Keratinocyte (primary cell): ENCODE measurements around the gene VWA3A. TPM values are rescaled to one million over a fixed set of nuclear protein-coding genes. Genes with fewer than 3 reads are reported as not detected.

ENCODE experiments used
- DNase-seq: peaks from one replicate; pipeline ENCODE4 v3.0.0-alpha.2; 2011; ENCODE audit warnings: low read depth, missing footprints, low spot score
- FAIRE-seq: peaks from 2 replicates; lab custom pipeline; 2011; peaks lifted over from hg19 to GRCh38; lab: Jason Lieb, UNC
- H2AFZ ChIP-seq: 2 replicates; pipeline ENCODE4 v1.6.0; 2012; ENCODE audit warnings: low read length, control low read depth, inconsistent platforms; ENCODE audit not compliant: control insufficient read depth
- H3K27ac ChIP-seq: 2 replicates; pipeline ENCODE4 v1.5.1; 2011; ENCODE audit warnings: low read length; ENCODE audit not compliant: control insufficient read depth, insufficient read depth
- H3K27me3 ChIP-seq: 3 replicates; pipeline ENCODE4 v1.6.0; 2011; ENCODE audit warnings: low read length; ENCODE audit not compliant: control insufficient read depth, insufficient read depth; ENCODE audit errors: extremely low read depth
- H3K36me3 ChIP-seq, 2 experiments: 2 replicates in 1 of 2; 3 replicates in 1 of 2; pipeline ENCODE4 v1.5.1; 2011; ENCODE audit warnings: low read length in 2 of 2, mild to moderate bottlenecking in 1 of 2; ENCODE audit not compliant: control insufficient read depth in 2 of 2, insufficient read depth in 2 of 2; ENCODE audit errors: extremely low read depth in 1 of 2
- H3K4me1 ChIP-seq: 3 replicates; pipeline ENCODE4 v1.5.1; 2011; ENCODE audit warnings: low read length; ENCODE audit not compliant: control insufficient read depth, insufficient read depth; ENCODE audit errors: extremely low read depth
- H3K4me2 ChIP-seq: 3 replicates; pipeline ENCODE4 v1.6.0; 2011; ENCODE audit warnings: low read depth, low read length; ENCODE audit not compliant: control insufficient read depth, insufficient read depth; ENCODE audit errors: extremely low read depth
- H3K4me3 ChIP-seq, 3 experiments: fragments of 200-600 bp in 1 of 3; sonication (generic) in 1 of 3; 2 replicates in 2 of 3; 3 replicates in 1 of 3; pipeline ENCODE4 v1.5.1; 2011 to 2016; ENCODE audit warnings: low read length in 3 of 3, mild to moderate bottlenecking in 3 of 3, control low read depth in 2 of 3, inconsistent platforms in 1 of 3, low read depth in 1 of 3, mixed read lengths in 1 of 3, mixed run types in 1 of 3, moderate library complexity in 1 of 3; ENCODE audit not compliant: control insufficient read depth in 2 of 3, insufficient read depth in 2 of 3; ENCODE audit errors: extremely low read depth in 1 of 3
- H3K79me2 ChIP-seq: 2 replicates; pipeline ENCODE4 v1.6.0; 2012; ENCODE audit warnings: low read length; ENCODE audit not compliant: control insufficient read depth, insufficient read depth
- H3K9ac ChIP-seq: 3 replicates; pipeline ENCODE4 v1.6.0; 2011; ENCODE audit warnings: low read length; ENCODE audit not compliant: control insufficient read depth, insufficient read depth; ENCODE audit errors: extremely low read depth
- H3K9me1 ChIP-seq: 3 replicates; pipeline ENCODE4 v1.6.0; 2011; ENCODE audit warnings: low read length; ENCODE audit not compliant: control insufficient read depth, insufficient read depth; ENCODE audit errors: extremely low read depth
- H3K9me3 ChIP-seq: 2 replicates; pipeline ENCODE4 v1.5.1; 2012; ENCODE audit warnings: low read depth, low read length; ENCODE audit not compliant: control insufficient read depth
- H4K20me1 ChIP-seq: 3 replicates; pipeline ENCODE4 v1.6.0; 2011; ENCODE audit warnings: low read length; ENCODE audit not compliant: control insufficient read depth, insufficient read depth; ENCODE audit errors: extremely low read depth
- EZH2 ChIP-seq: IDR thresholded peaks from one replicate; pipeline ENCODE4 v1.6.1; 2012; ENCODE audit warnings: inconsistent platforms, mild to moderate bottlenecking, low read length, moderate library complexity
- dilution Hi-C: fragments of 300-500 bp; cut with MboI; formaldehyde crosslinking; loops from one replicate; pipeline ENCODE4 v1.7.0; 2020; ENCODE audit warnings: low sequenced_read_pairs; ENCODE audit not compliant: extremely low pct_ligation_motif_present
- polyA plus RNA-seq, 5 experiments: library from polyadenylated mRNA; depleted of rRNA in 3 of 5; stranded (reverse) in 3 of 5; stranded (forward) in 1 of 5; unstranded in 1 of 5; fragments of >200 nt; gene quantifications; 1 replicate in 1 of 5; 2 replicates in 3 of 5; 3 replicates in 1 of 5; pipeline versions ENCODE4 v1.2.1 to v1.2.3, GENCODE V29; 2011 to 2012; ENCODE audit warnings: missing spikeins in 2 of 5, low read depth in 1 of 5, low replicate concordance in 1 of 5
- TF ChIP-seq, protein P1 (sequence below), 3 experiments: IDR thresholded peaks in 1 of 3; conservative IDR thresholded peaks in 1 of 3; optimal IDR thresholded peaks in 1 of 3; 2 replicates in 2 of 3; 3 replicates in 1 of 3; pipeline versions ENCODE3 to v1.5.1; 2011; ENCODE audit warnings: low read length in 3 of 3, mild to moderate bottlenecking in 3 of 3, moderate library complexity in 2 of 3, control low read depth in 1 of 3, inconsistent platforms in 1 of 3; ENCODE audit not compliant: insufficient read depth in 2 of 3; ENCODE audit errors: extremely low read depth in 1 of 3

The VWA3A gene
- polyA plus RNA-seq, 1 donor (not counting 4 experiments of a cell fraction or from before 2014, with no cell fraction given): 0.05 TPM

DNA sequence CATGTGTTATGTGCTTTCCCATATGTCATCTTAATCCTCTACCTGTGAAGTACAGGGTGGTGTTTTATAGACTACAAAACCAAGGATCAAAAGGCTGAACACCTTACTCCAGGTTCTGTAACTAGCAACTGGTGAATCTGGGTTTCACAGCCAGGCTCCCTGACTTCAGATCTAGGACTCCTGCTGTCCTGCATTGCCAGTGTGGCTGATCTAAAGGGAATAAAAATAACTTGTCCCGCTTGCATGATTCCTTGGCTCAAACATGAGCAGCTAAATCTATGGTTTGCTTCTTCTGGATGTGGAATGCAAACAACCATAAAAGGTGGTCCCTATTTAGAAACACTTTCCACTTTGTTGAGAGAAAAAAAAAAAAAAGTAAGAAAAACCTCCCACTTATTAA lies 3.7 kb upstream of the VWA3A start:
- Histone ChIP-seq H3K9me3 (no peaks in the 10 kb centered on the region), H3K4me3 (no peak overlapping the region), H3K36me3 (peaks cover 4 to 15% of the 10 kb centered on the region in 2 experiments), H3K79me2 (no peaks in the 10 kb centered on the region), H3K9me1 (no peaks in the 10 kb centered on the region), H3K27ac (no peak overlapping the region), H3K9ac (no peak overlapping the region), H3K27me3 (no peaks in the 10 kb centered on the region), H3K4me2 (no peak overlapping the region), H4K20me1 (no peaks in the 10 kb centered on the region), H3K4me1 (peaks cover 2% of the 10 kb centered on the region), H2AFZ (no peak overlapping the region)
- no peak for FAIRE-seq
- no peak for DNase-seq
- dilution Hi-C loops: no loop called here
- TF ChIP-seq EZH2: no peak

DNA sequence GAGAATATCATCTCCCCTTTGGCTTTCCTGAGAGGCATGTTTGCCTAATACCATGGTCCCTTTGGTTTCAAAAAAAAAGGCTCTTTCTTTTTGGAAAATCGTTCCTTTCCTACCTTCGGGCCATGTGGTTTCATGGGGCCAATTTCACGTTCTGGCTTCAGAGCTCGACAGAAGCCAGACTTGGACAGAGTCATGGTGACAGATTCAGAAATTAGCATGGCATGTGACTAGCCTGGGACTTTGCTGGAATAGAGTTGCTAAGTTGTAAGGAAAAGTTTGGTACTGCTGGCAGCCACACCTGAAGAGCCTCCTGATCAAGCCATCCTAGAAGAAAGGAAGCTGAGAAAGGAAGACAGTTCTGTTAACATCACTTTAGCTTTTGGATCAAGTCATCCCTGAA lies 2.4 kb upstream of the VWA3A start:
- H3K79me2 ChIP-seq: no peaks in the 10 kb centered on the region
- no peak overlapping the region for H2AFZ ChIP-seq
- no peaks in the 10 kb centered on the region for H4K20me1 ChIP-seq
- dilution Hi-C loops: no loop called here
- TF ChIP-seq, protein P1, sequence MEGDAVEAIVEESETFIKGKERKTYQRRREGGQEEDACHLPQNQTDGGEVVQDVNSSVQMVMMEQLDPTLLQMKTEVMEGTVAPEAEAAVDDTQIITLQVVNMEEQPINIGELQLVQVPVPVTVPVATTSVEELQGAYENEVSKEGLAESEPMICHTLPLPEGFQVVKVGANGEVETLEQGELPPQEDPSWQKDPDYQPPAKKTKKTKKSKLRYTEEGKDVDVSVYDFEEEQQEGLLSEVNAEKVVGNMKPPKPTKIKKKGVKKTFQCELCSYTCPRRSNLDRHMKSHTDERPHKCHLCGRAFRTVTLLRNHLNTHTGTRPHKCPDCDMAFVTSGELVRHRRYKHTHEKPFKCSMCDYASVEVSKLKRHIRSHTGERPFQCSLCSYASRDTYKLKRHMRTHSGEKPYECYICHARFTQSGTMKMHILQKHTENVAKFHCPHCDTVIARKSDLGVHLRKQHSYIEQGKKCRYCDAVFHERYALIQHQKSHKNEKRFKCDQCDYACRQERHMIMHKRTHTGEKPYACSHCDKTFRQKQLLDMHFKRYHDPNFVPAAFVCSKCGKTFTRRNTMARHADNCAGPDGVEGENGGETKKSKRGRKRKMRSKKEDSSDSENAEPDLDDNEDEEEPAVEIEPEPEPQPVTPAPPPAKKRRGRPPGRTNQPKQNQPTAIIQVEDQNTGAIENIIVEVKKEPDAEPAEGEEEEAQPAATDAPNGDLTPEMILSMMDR (optimal IDR thresholded peaks at IDR 0.05 in 1 of 3, IDR thresholded peaks at IDR 0.05 in 1 of 3, conservative IDR thresholded peaks at IDR 0.05 in 1 of 3; ENCODE audit: extremely low read depth in 1 of 3, insufficient read depth in 2 of 3, low read length in 3 of 3): no peak
- TF ChIP-seq EZH2: no peak
- peaks cover 2% of the 10 kb centered on the region for H3K4me1 ChIP-seq
- H3K9me1 ChIP-seq: no peaks in the 10 kb centered on the region
- H3K27ac ChIP-seq: no peak overlapping the region
- no peak overlapping the region for H3K4me3 ChIP-seq
- H3K9ac ChIP-seq: no peak overlapping the region
- DNase-seq (no peak), FAIRE-seq (no peak)
- no peaks in the 10 kb centered on the region for H3K27me3 ChIP-seq
- H3K9me3 ChIP-seq: no peaks in the 10 kb centered on the region
- peaks cover 2 to 11% of the 10 kb centered on the region in 2 experiments for H3K36me3 ChIP-seq
- H3K4me2 ChIP-seq: no peak overlapping the region

DNA sequence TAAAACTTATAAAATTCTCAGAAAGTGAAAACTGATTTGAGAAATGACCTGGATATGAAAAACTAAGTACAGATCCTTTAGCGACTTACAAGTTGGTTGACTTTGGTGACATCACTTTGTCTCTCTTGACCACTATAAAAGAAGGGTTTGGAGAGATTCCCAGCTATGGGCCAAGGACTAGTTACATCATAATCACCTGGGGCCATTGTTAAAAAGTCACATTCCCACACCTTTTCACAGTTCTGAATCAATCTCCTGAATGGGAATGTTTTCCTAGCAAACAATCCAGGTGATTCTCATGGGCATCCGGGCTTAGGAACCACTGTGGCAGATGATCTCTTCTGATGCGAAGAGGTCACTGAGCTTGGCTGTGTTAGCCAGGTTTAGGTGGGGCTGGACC lies 620 bp upstream of the VWA3A start:
- H2AFZ ChIP-seq: no peak overlapping the region
- no peak overlapping the region for H3K4me3 ChIP-seq
- dilution Hi-C loops: no loop called here
- H4K20me1 ChIP-seq: no peaks in the 10 kb centered on the region
- no peak overlapping the region for H3K4me2 ChIP-seq
- no peaks in the 10 kb centered on the region for H3K27me3 ChIP-seq
- peaks cover 0 to 4% of the 10 kb centered on the region in 2 experiments for H3K36me3 ChIP-seq
- H3K9ac ChIP-seq: no peak overlapping the region
- TF ChIP-seq EZH2: no peak
- TF ChIP-seq, protein P1 (optimal IDR thresholded peaks at IDR 0.05 in 1 of 3, IDR thresholded peaks at IDR 0.05 in 1 of 3, conservative IDR thresholded peaks at IDR 0.05 in 1 of 3; ENCODE audit: extremely low read depth in 1 of 3, insufficient read depth in 2 of 3, low read length in 3 of 3): no peak
- H3K4me1 ChIP-seq: peaks cover 2% of the 10 kb centered on the region
- H3K79me2 ChIP-seq: no peaks in the 10 kb centered on the region
- H3K27ac ChIP-seq: no peak overlapping the region
- FAIRE-seq (no peak), DNase-seq (no peak)
- H3K9me3 ChIP-seq: no peaks in the 10 kb centered on the region
- H3K9me1 ChIP-seq: no peaks in the 10 kb centered on the region
